SK-N-MC (cell line): ENCODE data around the gene OR2A25.

Experiments
- EZH2 ChIP-seq: fragments of 200-600 bp; sonication (generic); IDR thresholded peaks from one replicate; pipeline ENCODE4 v1.6.1; 2017; ENCODE audit warnings: antibody characterized with exemption
- POLR2AphosphoS5 ChIP-seq: IDR thresholded peaks from 2 replicates; pipeline ENCODE4 v1.6.1; 2012; ENCODE audit warnings: mild to moderate bottlenecking, low read depth, low read length, borderline replicate concordance

DNA sequence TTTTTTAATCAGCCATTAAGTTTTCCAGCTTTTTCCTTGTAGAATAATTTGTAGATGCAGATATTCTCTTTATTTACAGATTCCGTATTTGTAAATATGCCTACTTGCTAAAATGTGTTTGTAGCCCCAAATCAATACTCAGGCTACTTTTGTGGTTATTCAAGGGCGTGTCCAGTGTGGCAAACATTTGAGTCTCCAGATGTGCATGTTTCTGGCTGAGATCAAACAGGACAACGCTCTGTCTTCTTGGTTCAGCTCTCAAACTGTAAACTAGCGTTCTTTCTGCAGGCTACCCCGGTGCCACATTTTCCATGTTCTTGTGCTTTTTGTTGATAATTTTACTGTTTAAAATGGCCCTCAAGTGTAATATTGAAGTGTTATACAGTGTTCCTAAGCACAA, 37.1 kb upstream of the OR2A25 start:
- TF ChIP-seq POLR2AphosphoS5: no peak
- no peak for TF ChIP-seq EZH2
